ENCODE data around the gene IRF8.

IRF8 gene

GRCh38 chr16:85883813-85884212, 15.1 kb upstream of the IRF8 start:
- DNase-seq = no peak
- H3K36me3 ChIP-seq (ENCODE audit: control insufficient read depth in 4 of 4, insufficient read depth in 4 of 4, low read length in 3 of 4) = no peaks in the 10 kb centered on the region
- CTCF ChIA-PET = no interaction called here
- H3K27ac ChIP-seq (ENCODE audit: insufficient read depth in 1 of 2, low read depth in 1 of 2, low read length in 2 of 2, poor library complexity in 1 of 2, severe bottlenecking in 2 of 2) = no peak overlapping the region
- H3K27me3 ChIP-seq (replicated peaks in 2 of 5; ENCODE audit: control insufficient read depth in 4 of 5, insufficient read depth in 5 of 5, low read length in 4 of 5) = peaks cover 0 to 59% (median 3%) of the 10 kb centered on the region in 5 experiments
- H3K4me3 ChIP-seq (ENCODE audit: control insufficient read depth in 1 of 7, extremely low read depth in 1 of 7, insufficient read depth in 4 of 7, low read depth in 2 of 7, low read length in 6 of 7) = no peak overlapping the region
- 96% methylated on average over 11 of the region's 14 CpGs for WGBS (ENCODE audit: insufficient coverage)
- H3K9me3 ChIP-seq (ENCODE audit: control extremely low read depth in 1 of 5, control insufficient read depth in 4 of 5, insufficient read depth in 2 of 5, low read depth in 1 of 5, low read length in 4 of 5) = peaks cover 0 to 3% (median 0%) of the 10 kb centered on the region in 5 experiments
- peaks cover 0 to 19% (median 2%) of the 10 kb centered on the region in 4 experiments for H3K4me1 ChIP-seq (ENCODE audit: control extremely low read depth in 1 of 4, control insufficient read depth in 4 of 4, insufficient read depth in 4 of 4, low read length in 3 of 4)
- POLR2A ChIA-PET = no interaction called here

GRCh38 chr16:85884808-85885463, 14.0 kb upstream of the IRF8 start:
- Histone ChIP-seq H3K4me3 (ENCODE audit: control insufficient read depth in 1 of 7, extremely low read depth in 1 of 7, insufficient read depth in 4 of 7, low read depth in 2 of 7, low read length in 6 of 7) (no peak overlapping the region), H3K9me3 (ENCODE audit: control extremely low read depth in 1 of 5, control insufficient read depth in 4 of 5, insufficient read depth in 2 of 5, low read depth in 1 of 5, low read length in 4 of 5) (no peaks in the 10 kb centered on the region), H3K36me3 (ENCODE audit: control insufficient read depth in 4 of 4, insufficient read depth in 4 of 4, low read length in 3 of 4) (no peaks in the 10 kb centered on the region), H3K4me1 (ENCODE audit: control extremely low read depth in 1 of 4, control insufficient read depth in 4 of 4, insufficient read depth in 4 of 4, low read length in 3 of 4) (peaks cover 0 to 29% (median 8%) of the 10 kb centered on the region in 4 experiments), H3K27ac (ENCODE audit: insufficient read depth in 1 of 2, low read depth in 1 of 2, low read length in 2 of 2, poor library complexity in 1 of 2, severe bottlenecking in 2 of 2) (no peak overlapping the region), H3K27me3 (replicated peaks in 2 of 5; ENCODE audit: control insufficient read depth in 4 of 5, insufficient read depth in 5 of 5, low read length in 4 of 5) (peaks cover 0 to 60% (median 9%) of the 10 kb centered on the region in 5 experiments)
- DNase-seq = no peak
- ChIA-PET CTCF (no interaction called here), POLR2A (no interaction called here)
- WGBS (ENCODE audit: insufficient coverage) = 95% methylated on average over 13 of the region's 13 CpGs

- Histone ChIP-seq H3K27ac (ENCODE audit: insufficient read depth in 1 of 2, low read depth in 1 of 2, low read length in 2 of 2, poor library complexity in 1 of 2, severe bottlenecking in 2 of 2) (no peak overlapping the region), H3K4me3 (ENCODE audit: control insufficient read depth in 1 of 7, extremely low read depth in 1 of 7, insufficient read depth in 4 of 7, low read depth in 2 of 7, low read length in 6 of 7) (no peak overlapping the region), H3K27me3 (replicated peaks in 2 of 5; ENCODE audit: control insufficient read depth in 4 of 5, insufficient read depth in 5 of 5, low read length in 4 of 5) (peaks cover 0 to 57% (median 11%) of the 10 kb centered on the region in 5 experiments), H3K4me1 (ENCODE audit: control extremely low read depth in 1 of 4, control insufficient read depth in 4 of 4, insufficient read depth in 4 of 4, low read length in 3 of 4) (peaks cover 0 to 25% (median 8%) of the 10 kb centered on the region in 4 experiments), H3K9me3 (ENCODE audit: control extremely low read depth in 1 of 5, control insufficient read depth in 4 of 5, insufficient read depth in 2 of 5, low read depth in 1 of 5, low read length in 4 of 5) (no peaks in the 10 kb centered on the region), H3K36me3 (ENCODE audit: control insufficient read depth in 4 of 4, insufficient read depth in 4 of 4, low read length in 3 of 4) (no peaks in the 10 kb centered on the region)
- CTCF ChIA-PET = no interaction called here
- DNase-seq = no peak
- POLR2A ChIA-PET = no interaction called here
- WGBS (ENCODE audit: insufficient coverage) = 100% methylated on average over 2 of the region's 6 CpGs
These were observed 13.4 kb upstream of the IRF8 start for GRCh38 chr16:85885537-85885936.

- Histone ChIP-seq H3K4me3 (ENCODE audit: control insufficient read depth in 1 of 7, extremely low read depth in 1 of 7, insufficient read depth in 4 of 7, low read depth in 2 of 7, low read length in 6 of 7) (no peak overlapping the region), H3K27ac (ENCODE audit: insufficient read depth in 1 of 2, low read depth in 1 of 2, low read length in 2 of 2, poor library complexity in 1 of 2, severe bottlenecking in 2 of 2) (no peak overlapping the region), H3K36me3 (ENCODE audit: control insufficient read depth in 4 of 4, insufficient read depth in 4 of 4, low read length in 3 of 4) (no peaks in the 10 kb centered on the region), H3K9me3 (ENCODE audit: control extremely low read depth in 1 of 5, control insufficient read depth in 4 of 5, insufficient read depth in 2 of 5, low read depth in 1 of 5, low read length in 4 of 5) (no peaks in the 10 kb centered on the region), H3K4me1 (ENCODE audit: control extremely low read depth in 1 of 4, control insufficient read depth in 4 of 4, insufficient read depth in 4 of 4, low read length in 3 of 4) (peaks cover 0 to 15% (median 8%) of the 10 kb centered on the region in 4 experiments), H3K27me3 (replicated peaks in 2 of 5; ENCODE audit: control insufficient read depth in 4 of 5, insufficient read depth in 5 of 5, low read length in 4 of 5) (peaks cover 0 to 59% (median 11%) of the 10 kb centered on the region in 5 experiments)
- CTCF ChIA-PET = no interaction called here
- 75% methylated on average over 4 of the region's 5 CpGs for WGBS (ENCODE audit: insufficient coverage)
- peak; percentile 57 to 85 (median 78) for DNase-seq
- POLR2A ChIA-PET = no interaction called here
These were observed 10.3 kb upstream of the IRF8 start for GRCh38 chr16:85888405-85889331.

DNA sequence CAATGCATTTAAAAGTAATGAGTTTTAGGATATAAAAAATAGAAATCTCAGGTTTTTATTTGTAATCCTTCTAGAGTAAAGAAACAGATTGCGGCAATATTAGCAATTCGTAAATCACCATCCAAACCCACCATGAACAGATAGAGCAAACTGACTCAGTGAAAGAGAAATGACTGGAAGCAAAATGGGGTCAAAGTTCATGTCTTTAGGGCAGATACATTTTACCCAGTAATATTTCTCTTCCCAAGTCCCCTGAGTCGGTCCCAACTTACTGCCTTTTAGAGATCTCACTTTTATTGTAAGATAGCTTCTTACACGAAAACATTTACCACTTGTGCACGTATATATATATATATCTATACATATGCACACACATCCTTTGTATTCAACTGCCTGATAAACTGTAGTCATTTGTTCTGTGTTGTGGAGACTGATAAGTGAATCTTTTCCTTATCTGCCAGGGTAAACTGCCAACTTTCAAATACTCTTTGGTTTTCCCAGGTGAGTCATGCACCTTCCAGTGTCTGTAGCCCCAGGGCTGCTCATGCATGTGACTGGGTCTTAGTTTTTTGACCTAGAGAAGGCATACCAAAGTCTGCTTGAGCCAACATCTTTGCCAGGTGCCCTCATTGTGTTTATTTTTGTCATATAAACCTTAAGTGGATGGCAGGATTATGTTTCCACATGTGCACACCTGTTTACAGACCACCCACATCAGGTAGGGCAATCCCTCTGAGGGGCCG, 7.8 kb upstream of the IRF8 start:
- Histone ChIP-seq H3K4me1 (ENCODE audit: control extremely low read depth in 1 of 4, control insufficient read depth in 4 of 4, insufficient read depth in 4 of 4, low read length in 3 of 4) (peaks cover 0 to 15% (median 8%) of the 10 kb centered on the region in 4 experiments), H3K27ac (ENCODE audit: insufficient read depth in 1 of 2, low read depth in 1 of 2, low read length in 2 of 2, poor library complexity in 1 of 2, severe bottlenecking in 2 of 2) (no peak overlapping the region), H3K4me3 (ENCODE audit: control insufficient read depth in 1 of 7, extremely low read depth in 1 of 7, insufficient read depth in 4 of 7, low read depth in 2 of 7, low read length in 6 of 7) (no peak overlapping the region), H3K27me3 (replicated peaks in 2 of 5; ENCODE audit: control insufficient read depth in 4 of 5, insufficient read depth in 5 of 5, low read length in 4 of 5) (peaks cover 0 to 69% (median 18%) of the 10 kb centered on the region in 5 experiments), H3K36me3 (ENCODE audit: control insufficient read depth in 4 of 4, insufficient read depth in 4 of 4, low read length in 3 of 4) (no peaks in the 10 kb centered on the region), H3K9me3 (ENCODE audit: control extremely low read depth in 1 of 5, control insufficient read depth in 4 of 5, insufficient read depth in 2 of 5, low read depth in 1 of 5, low read length in 4 of 5) (no peaks in the 10 kb centered on the region)
- WGBS (ENCODE audit: insufficient coverage) = 100% methylated on average over 1 of the region's 6 CpGs
- DNase-seq = no peak
- CTCF ChIA-PET = interaction anchor here (0.8 to 0.9 kb wide), 2 partner anchors 44 to 89 kb away, joined by 3 read pairs; no protein-coding TSS in a partner anchor
- POLR2A ChIA-PET = no interaction called here

DNA sequence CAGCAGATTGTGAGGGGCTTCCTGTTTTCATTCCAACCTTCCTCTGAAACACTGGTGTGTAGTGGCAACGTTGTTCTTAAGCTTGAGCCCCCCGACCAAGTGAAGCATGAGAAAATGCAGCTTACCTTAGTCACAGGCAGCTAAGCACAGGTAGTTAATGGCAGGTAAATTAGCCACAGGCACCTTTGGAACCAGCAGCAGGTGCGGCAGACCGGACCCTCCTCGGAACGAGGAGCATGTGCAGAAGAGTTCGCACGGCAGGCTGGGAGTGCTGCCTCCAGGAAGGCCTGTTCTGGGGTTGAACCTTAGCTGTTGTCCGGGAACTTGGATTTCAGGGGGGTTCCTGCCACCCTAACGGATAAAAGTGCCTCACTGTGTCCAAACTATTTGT, 7.2 kb upstream of the IRF8 start:
- POLR2A ChIA-PET = no interaction called here
- no peak overlapping the region for H3K4me3 ChIP-seq (ENCODE audit: control insufficient read depth in 1 of 7, extremely low read depth in 1 of 7, insufficient read depth in 4 of 7, low read depth in 2 of 7, low read length in 6 of 7)
- H3K36me3 ChIP-seq (ENCODE audit: control insufficient read depth in 4 of 4, insufficient read depth in 4 of 4, low read length in 3 of 4) = no peaks in the 10 kb centered on the region
- H3K9me3 ChIP-seq (ENCODE audit: control extremely low read depth in 1 of 5, control insufficient read depth in 4 of 5, insufficient read depth in 2 of 5, low read depth in 1 of 5, low read length in 4 of 5) = no peaks in the 10 kb centered on the region
- CTCF ChIA-PET = interaction anchor here (0.8 to 0.9 kb wide), 2 partner anchors 43 to 89 kb away, joined by 3 read pairs; no protein-coding TSS in a partner anchor
- H3K27me3 ChIP-seq (replicated peaks in 2 of 5; ENCODE audit: control insufficient read depth in 4 of 5, insufficient read depth in 5 of 5, low read length in 4 of 5) = peaks cover 0 to 72% (median 22%) of the 10 kb centered on the region in 5 experiments
- peaks cover 0 to 15% (median 8%) of the 10 kb centered on the region in 4 experiments for H3K4me1 ChIP-seq (ENCODE audit: control extremely low read depth in 1 of 4, control insufficient read depth in 4 of 4, insufficient read depth in 4 of 4, low read length in 3 of 4)
- WGBS (ENCODE audit: insufficient coverage) = 93% methylated on average over 10 of the region's 10 CpGs
- H3K27ac ChIP-seq (ENCODE audit: insufficient read depth in 1 of 2, low read depth in 1 of 2, low read length in 2 of 2, poor library complexity in 1 of 2, severe bottlenecking in 2 of 2) = no peak overlapping the region
- no peak for DNase-seq

Data from common myeloid progenitor, CD34-positive (primary cell).